Keratinocyte (primary cell): Measurements from ENCODE around the gene ARTN. TPM values are rescaled to one million over a fixed set of nuclear protein-coding genes. Genes with fewer than 3 reads are reported as not detected.

Experiments used
- DNase-seq: peaks from one replicate; pipeline ENCODE4 v3.0.0-alpha.2; 2011; ENCODE audit warnings: low read depth, missing footprints, low spot score
- FAIRE-seq: peaks from 2 replicates; lab custom pipeline; 2011; peaks lifted over from hg19 to GRCh38; lab: Jason Lieb, UNC
- H2AFZ ChIP-seq: 2 replicates; pipeline ENCODE4 v1.6.0; 2012; ENCODE audit warnings: low read length, control low read depth, inconsistent platforms; ENCODE audit not compliant: control insufficient read depth
- H3K27ac ChIP-seq: 2 replicates; pipeline ENCODE4 v1.5.1; 2011; ENCODE audit warnings: low read length; ENCODE audit not compliant: control insufficient read depth, insufficient read depth
- H3K27me3 ChIP-seq: 3 replicates; pipeline ENCODE4 v1.6.0; 2011; ENCODE audit warnings: low read length; ENCODE audit not compliant: control insufficient read depth, insufficient read depth; ENCODE audit errors: extremely low read depth
- H3K36me3 ChIP-seq, 2 experiments: 2 replicates in 1 of 2; 3 replicates in 1 of 2; pipeline ENCODE4 v1.5.1; 2011; ENCODE audit warnings: low read length in 2 of 2, mild to moderate bottlenecking in 1 of 2; ENCODE audit not compliant: control insufficient read depth in 2 of 2, insufficient read depth in 2 of 2; ENCODE audit errors: extremely low read depth in 1 of 2
- H3K4me1 ChIP-seq: 3 replicates; pipeline ENCODE4 v1.5.1; 2011; ENCODE audit warnings: low read length; ENCODE audit not compliant: control insufficient read depth, insufficient read depth; ENCODE audit errors: extremely low read depth
- H3K4me2 ChIP-seq: 3 replicates; pipeline ENCODE4 v1.6.0; 2011; ENCODE audit warnings: low read depth, low read length; ENCODE audit not compliant: control insufficient read depth, insufficient read depth; ENCODE audit errors: extremely low read depth
- H3K4me3 ChIP-seq, 3 experiments: fragments of 200-600 bp in 1 of 3; sonication (generic) in 1 of 3; 2 replicates in 2 of 3; 3 replicates in 1 of 3; pipeline ENCODE4 v1.5.1; 2011 to 2016; ENCODE audit warnings: low read length in 3 of 3, mild to moderate bottlenecking in 3 of 3, control low read depth in 2 of 3, inconsistent platforms in 1 of 3, low read depth in 1 of 3, mixed read lengths in 1 of 3, mixed run types in 1 of 3, moderate library complexity in 1 of 3; ENCODE audit not compliant: control insufficient read depth in 2 of 3, insufficient read depth in 2 of 3; ENCODE audit errors: extremely low read depth in 1 of 3
- H3K79me2 ChIP-seq: 2 replicates; pipeline ENCODE4 v1.6.0; 2012; ENCODE audit warnings: low read length; ENCODE audit not compliant: control insufficient read depth, insufficient read depth
- H3K9ac ChIP-seq: 3 replicates; pipeline ENCODE4 v1.6.0; 2011; ENCODE audit warnings: low read length; ENCODE audit not compliant: control insufficient read depth, insufficient read depth; ENCODE audit errors: extremely low read depth
- H3K9me1 ChIP-seq: 3 replicates; pipeline ENCODE4 v1.6.0; 2011; ENCODE audit warnings: low read length; ENCODE audit not compliant: control insufficient read depth, insufficient read depth; ENCODE audit errors: extremely low read depth
- H3K9me3 ChIP-seq: 2 replicates; pipeline ENCODE4 v1.5.1; 2012; ENCODE audit warnings: low read depth, low read length; ENCODE audit not compliant: control insufficient read depth
- H4K20me1 ChIP-seq: 3 replicates; pipeline ENCODE4 v1.6.0; 2011; ENCODE audit warnings: low read length; ENCODE audit not compliant: control insufficient read depth, insufficient read depth; ENCODE audit errors: extremely low read depth
- CTCF ChIP-seq, 3 experiments: IDR thresholded peaks in 1 of 3; conservative IDR thresholded peaks in 1 of 3; optimal IDR thresholded peaks in 1 of 3; 2 replicates in 2 of 3; 3 replicates in 1 of 3; pipeline versions ENCODE3 to v1.5.1; 2011; ENCODE audit warnings: low read length in 3 of 3, mild to moderate bottlenecking in 3 of 3, moderate library complexity in 2 of 3, control low read depth in 1 of 3, inconsistent platforms in 1 of 3; ENCODE audit not compliant: insufficient read depth in 2 of 3; ENCODE audit errors: extremely low read depth in 1 of 3
- EZH2 ChIP-seq: IDR thresholded peaks from one replicate; pipeline ENCODE4 v1.6.1; 2012; ENCODE audit warnings: inconsistent platforms, mild to moderate bottlenecking, low read length, moderate library complexity
- dilution Hi-C: fragments of 300-500 bp; cut with MboI; formaldehyde crosslinking; loops from one replicate; pipeline ENCODE4 v1.7.0; 2020; ENCODE audit warnings: low sequenced_read_pairs; ENCODE audit not compliant: extremely low pct_ligation_motif_present
- polyA plus RNA-seq, 5 experiments: library from polyadenylated mRNA; depleted of rRNA in 3 of 5; stranded (reverse) in 3 of 5; stranded (forward) in 1 of 5; unstranded in 1 of 5; fragments of >200 nt; gene quantifications; 1 replicate in 1 of 5; 2 replicates in 3 of 5; 3 replicates in 1 of 5; pipeline versions ENCODE4 v1.2.1 to v1.2.3, GENCODE V29; 2011 to 2012; ENCODE audit warnings: missing spikeins in 2 of 5, low read depth in 1 of 5, low replicate concordance in 1 of 5

The ARTN gene
- polyA plus RNA-seq, 1 donor (not counting 4 experiments of a cell fraction or from before 2014, with no cell fraction given) = 27.2 TPM

GRCh38 chr1:43936431-43937151 is 3.0 kb downstream of the ARTN start:
- Histone ChIP-seq H3K9me3 (no peaks in the 10 kb centered on the region), H3K4me3 (peak overlapping the region; percentile 55 to 80 (median 70)), H2AFZ (no peak overlapping the region), H3K79me2 (peaks cover 39% of the 10 kb centered on the region), H3K4me2 (peak overlapping the region; percentile 97), H3K9ac (peak overlapping the region; percentile 89), H4K20me1 (peaks cover 2% of the 10 kb centered on the region), H3K9me1 (no peaks in the 10 kb centered on the region), H3K27ac (peak overlapping the region; percentile 81), H3K4me1 (peaks cover 48% of the 10 kb centered on the region), H3K36me3 (peaks cover 7 to 20% of the 10 kb centered on the region in 2 experiments), H3K27me3 (no peaks in the 10 kb centered on the region)
- no peak for FAIRE-seq
- no peak for DNase-seq
- dilution Hi-C loops = loop anchor here (25.0 kb wide), 2 partner anchors 99 to 224 kb away; partner anchors contain the start of gene ST3GAL3
- TF ChIP-seq CTCF (optimal IDR thresholded peaks at IDR 0.05 in 1 of 3, IDR thresholded peaks at IDR 0.05 in 1 of 3, conservative IDR thresholded peaks at IDR 0.05 in 1 of 3; ENCODE audit: extremely low read depth in 1 of 3, insufficient read depth in 2 of 3, low read length in 3 of 3) (no peak), EZH2 (no peak)

GRCh38 chr1:43937179-43937865 is 3.7 kb downstream of the ARTN start:
- Histone ChIP-seq H3K4me3 (peak overlapping the region; percentile 55 to 80 (median 70)), H3K4me2 (peak overlapping the region; percentile 97), H3K36me3 (peaks cover 7 to 20% of the 10 kb centered on the region in 2 experiments), H3K9me3 (no peaks in the 10 kb centered on the region), H3K27ac (peak overlapping the region; percentile 58), H3K79me2 (peaks cover 37% of the 10 kb centered on the region), H4K20me1 (peaks cover 2% of the 10 kb centered on the region), H2AFZ (no peak overlapping the region), H3K4me1 (peaks cover 40% of the 10 kb centered on the region), H3K27me3 (no peaks in the 10 kb centered on the region), H3K9me1 (no peaks in the 10 kb centered on the region), H3K9ac (peak overlapping the region; percentile 89)
- no peak for TF ChIP-seq EZH2
- TF ChIP-seq CTCF (optimal IDR thresholded peaks at IDR 0.05 in 1 of 3, IDR thresholded peaks at IDR 0.05 in 1 of 3, conservative IDR thresholded peaks at IDR 0.05 in 1 of 3; ENCODE audit: extremely low read depth in 1 of 3, insufficient read depth in 2 of 3, low read length in 3 of 3) = no peak
- dilution Hi-C loops = loop anchor here (25.0 kb wide), 2 partner anchors 100 to 225 kb away; partner anchors contain the start of gene ST3GAL3
- DNase-seq = no peak
- FAIRE-seq = peak; percentile 92
